Neural cell (in vitro differentiated cells): ENCODE data around the gene ADAM23. TPM values are rescaled to one million over a fixed set of nuclear protein-coding genes. Genes with fewer than 3 reads are reported as not detected.
A peak's percentile ranks its signal among the peaks of the same experiment; 100 is the strongest.

Experiments
- H2AFZ ChIP-seq: fragments of 200-600, 300-800 bp; sonication (generic), shearing (Covaris generic); 2 replicates; pipeline ENCODE4 v1.6.0; 2014; ENCODE audit warnings: low read depth, mild to moderate bottlenecking, antibody characterized with exemption, low read length, moderate library complexity
- H3F3A ChIP-seq: fragments of 200-600 bp; shearing (Covaris generic); 2 replicates; pipeline ENCODE4 v1.6.1; 2016; ENCODE audit warnings: mild to moderate bottlenecking, moderate library complexity, mixed read lengths, antibody characterized with exemption, low read length; ENCODE audit not compliant: insufficient read depth, poor library complexity, severe bottlenecking
- H3K27ac ChIP-seq: fragments of 200-600, 300-800 bp; sonication (generic), shearing (Covaris generic); 2 replicates; pipeline ENCODE4 v1.5.1; 2014; ENCODE audit warnings: mild to moderate bottlenecking, low read length, moderate library complexity
- H3K27me3 ChIP-seq: fragments of 300-800, 200-600 bp; sonication (generic), shearing (Covaris generic); 2 replicates; pipeline ENCODE4 v1.6.0; 2014; ENCODE audit warnings: mild to moderate bottlenecking, low read depth, low read length, moderate library complexity; ENCODE audit not compliant: insufficient read depth
- H3K36me3 ChIP-seq: fragments of 300-800, 200-600 bp; sonication (generic), shearing (Covaris generic); 2 replicates; pipeline ENCODE4 v1.5.1; 2014; ENCODE audit warnings: mild to moderate bottlenecking, antibody characterized with exemption, low read length, moderate library complexity; ENCODE audit not compliant: insufficient read depth
- H3K4me2 ChIP-seq: fragments of 300-800, 200-600 bp; sonication (generic), shearing (Covaris generic); 2 replicates; pipeline ENCODE4 v1.6.0; 2014; ENCODE audit warnings: mild to moderate bottlenecking, low read length
- H3K4me3 ChIP-seq: fragments of 300-800, 200-600 bp; sonication (generic), shearing (Covaris generic); 2 replicates; pipeline ENCODE4 v1.5.1; 2014; ENCODE audit warnings: mild to moderate bottlenecking, low read length, moderate library complexity
- H3K79me2 ChIP-seq: fragments of 200-600 bp; shearing (Covaris generic); replicated peaks from 2 replicates; pipeline ENCODE4 v1.6.0; 2014; ENCODE audit warnings: mild to moderate bottlenecking, low read length, moderate library complexity; ENCODE audit not compliant: insufficient read depth
- H3K9ac ChIP-seq: fragments of 300-800, 200-600 bp; sonication (generic), shearing (Covaris generic); 2 replicates; pipeline ENCODE4 v1.6.1; 2016; ENCODE audit warnings: mild to moderate bottlenecking, low read length, mixed read lengths
- H3K9me2 ChIP-seq: fragments of 200-600 bp; shearing (Covaris generic); 2 replicates; pipeline ENCODE4 v1.6.1; 2016; ENCODE audit warnings: mild to moderate bottlenecking, low read length, mixed read lengths; ENCODE audit not compliant: insufficient read depth
- H3K9me3 ChIP-seq: fragments of 200-600, 300-800 bp; sonication (generic), shearing (Covaris generic); 2 replicates; pipeline ENCODE4 v1.6.1; 2016; ENCODE audit warnings: mild to moderate bottlenecking, mixed run types, low read length, moderate library complexity, mixed read lengths
- H4K20me1 ChIP-seq: fragments of 200-600 bp; shearing (Covaris generic); 2 replicates; pipeline ENCODE4 v1.6.1; 2016; ENCODE audit warnings: mild to moderate bottlenecking, mixed run types; ENCODE audit not compliant: insufficient read depth
- CTCF ChIP-seq: fragments of 450-650 bp; IDR thresholded peaks from 2 replicates; pipeline ENCODE4 v1.5.1; 2014; ENCODE audit warnings: antibody characterized with exemption, mild to moderate bottlenecking, moderate library complexity; ENCODE audit not compliant: poor library complexity, severe bottlenecking
- EP300 ChIP-seq: fragments of 450-650 bp; conservative IDR thresholded peaks from 2 replicates; pipeline ENCODE4 v1.6.1; 2014; ENCODE audit warnings: antibody characterized with exemption, mild to moderate bottlenecking, moderate library complexity; ENCODE audit not compliant: poor library complexity, severe bottlenecking
- EZH2 ChIP-seq: fragments of 200-600, 300-800 bp; shearing (Covaris generic), sonication (generic); IDR thresholded peaks from 2 replicates; pipeline ENCODE4 v1.6.1; 2014; ENCODE audit warnings: antibody characterized with exemption, low read length, borderline replicate concordance, mild to moderate bottlenecking; ENCODE audit not compliant: insufficient read depth, poor library complexity, severe bottlenecking
- MXI1 ChIP-seq: fragments of 450-650 bp; conservative IDR thresholded peaks from 2 replicates; pipeline ENCODE4 v1.6.1; 2014; ENCODE audit warnings: antibody characterized with exemption, mild to moderate bottlenecking; ENCODE audit not compliant: poor library complexity, severe bottlenecking
- POLR2AphosphoS5 ChIP-seq: IDR thresholded peaks from 2 replicates; pipeline ENCODE4 v1.6.1; 2012
- RAD21 ChIP-seq: fragments of 450-650 bp; conservative IDR thresholded peaks from 2 replicates; pipeline ENCODE4 v1.6.1; 2014; ENCODE audit warnings: antibody characterized with exemption, mild to moderate bottlenecking, moderate library complexity
- REST ChIP-seq: IDR thresholded peaks from 2 replicates; pipeline ENCODE4 v1.6.1; 2012; ENCODE audit warnings: borderline replicate concordance
- SMC3 ChIP-seq: fragments of 450-650 bp; conservative IDR thresholded peaks from 2 replicates; pipeline ENCODE4 v1.6.1; 2014; ENCODE audit warnings: antibody characterized with exemption, mild to moderate bottlenecking, moderate library complexity; ENCODE audit not compliant: poor library complexity
- polyA plus RNA-seq: library from polyadenylated mRNA; depleted of rRNA; stranded (reverse); fragments of >200 nt; gene quantifications from 2 replicates; pipeline ENCODE4 v1.2.3, GENCODE V29; 2014

Gene ADAM23
- polyA plus RNA-seq, 1 donor from 2014 or later = 75.2 TPM

GRCh38 chr2:206452242-206452641 is 8.9 kb downstream of the ADAM23 start:
- Histone ChIP-seq H3K27me3 (no peaks in the 10 kb centered on the region), H3K4me2 (no peak overlapping the region), H3K4me3 (peak overlapping the region; percentile 30), H3K9ac (peak overlapping the region; percentile 61), H3K9me3 (no peaks in the 10 kb centered on the region), H3K27ac (peak overlapping the region; percentile 97), H3K36me3 (peaks cover 3% of the 10 kb centered on the region), H4K20me1 (no peaks in the 10 kb centered on the region), H3K79me2 (peaks cover 18% of the 10 kb centered on the region), H3F3A (peaks cover 6% of the 10 kb centered on the region), H3K9me2 (no peaks in the 10 kb centered on the region), H2AFZ (no peak overlapping the region)
- TF ChIP-seq EZH2 = no peak
- no peak for TF ChIP-seq SMC3
- TF ChIP-seq POLR2AphosphoS5 = no peak
- no peak for TF ChIP-seq RAD21
- no peak for TF ChIP-seq CTCF
- TF ChIP-seq EP300 = no peak
- no peak for TF ChIP-seq MXI1
- no peak for TF ChIP-seq REST

DNA sequence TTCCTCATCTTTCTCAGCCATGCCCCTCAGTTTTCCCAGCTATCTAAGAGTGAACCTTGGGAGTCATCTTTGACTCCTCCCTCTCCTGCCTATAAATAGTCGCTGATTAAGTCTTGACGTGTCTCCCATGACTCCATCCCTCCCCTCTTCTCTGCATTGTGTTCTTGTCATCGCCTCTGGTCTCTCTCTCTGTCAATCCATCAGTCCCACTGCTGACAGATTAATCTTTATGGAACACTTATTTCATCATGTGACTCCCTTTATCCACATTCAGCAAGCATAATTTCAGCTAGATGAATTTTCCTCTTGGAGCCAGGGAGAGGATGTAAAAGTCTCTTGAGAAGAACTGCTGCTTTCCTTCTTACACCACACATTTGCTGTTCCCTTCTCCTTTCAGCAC is 9.4 kb downstream of the ADAM23 start:
- no peaks in the 10 kb centered on the region for H4K20me1 ChIP-seq
- peak overlapping the region; percentile 97 for H3K27ac ChIP-seq
- peak overlapping the region; percentile 53 for H3K4me3 ChIP-seq
- H3K36me3 ChIP-seq = peaks cover 3% of the 10 kb centered on the region
- no peaks in the 10 kb centered on the region for H3K27me3 ChIP-seq
- H3K9me3 ChIP-seq = no peaks in the 10 kb centered on the region
- peaks cover 14% of the 10 kb centered on the region for H3K79me2 ChIP-seq
- no peak overlapping the region for H2AFZ ChIP-seq
- peak overlapping the region; percentile 83 for H3K4me2 ChIP-seq
- H3K9ac ChIP-seq = peak overlapping the region; percentile 66
- H3F3A ChIP-seq = peaks cover 6% of the 10 kb centered on the region
- TF ChIP-seq EP300 = peak; percentile 100
- TF ChIP-seq RAD21 = no peak
- no peak for TF ChIP-seq MXI1
- peak; percentile 78 for TF ChIP-seq REST
- TF ChIP-seq SMC3 = peak; percentile 39
- peak; percentile 82 for TF ChIP-seq POLR2AphosphoS5
- no peaks in the 10 kb centered on the region for H3K9me2 ChIP-seq
